Astrocyte (in vitro differentiated cells and primary cell): Measurements from ENCODE around the gene ARMH3. TPM values are rescaled to one million over a fixed set of nuclear protein-coding genes. Genes with fewer than 3 reads are reported as not detected.

Experiments
- DNase-seq: peaks from one replicate; pipeline ENCODE4 v3.0.0-alpha.2; 2010; ENCODE audit warnings: low read depth
- FAIRE-seq: peaks from 2 replicates; lab custom pipeline; 2011; peaks lifted over from hg19 to GRCh38; lab: Jason Lieb, UNC
- H2AFZ ChIP-seq: 2 replicates; pipeline ENCODE4 v1.6.0; 2012; ENCODE audit warnings: low read depth, low read length, inconsistent platforms
- H3K27ac ChIP-seq: 2 replicates; pipeline ENCODE4 v1.5.1; 2011; ENCODE audit warnings: low read depth, low read length, inconsistent platforms
- H3K27me3 ChIP-seq: 2 replicates; pipeline ENCODE4 v1.6.0; 2011; ENCODE audit warnings: low read length, inconsistent platforms; ENCODE audit not compliant: insufficient read depth
- H3K36me3 ChIP-seq: 2 replicates; pipeline ENCODE4 v1.5.1; 2011; ENCODE audit warnings: low read length, inconsistent platforms; ENCODE audit not compliant: insufficient read depth
- H3K4me1 ChIP-seq: 2 replicates; pipeline ENCODE4 v1.5.1; 2011; ENCODE audit warnings: low read length, inconsistent platforms; ENCODE audit not compliant: insufficient read depth
- H3K4me2 ChIP-seq: 2 replicates; pipeline ENCODE4 v1.6.0; 2012; ENCODE audit warnings: low read length, inconsistent platforms
- H3K4me3 ChIP-seq: 2 replicates; pipeline ENCODE4 v1.5.1; 2011; ENCODE audit warnings: low read depth, mild to moderate bottlenecking, low read length, inconsistent platforms; ENCODE audit not compliant: insufficient read depth
- H3K79me2 ChIP-seq: 2 replicates; pipeline ENCODE4 v1.6.0; 2012; ENCODE audit warnings: mild to moderate bottlenecking, low read length, inconsistent platforms; ENCODE audit not compliant: insufficient read depth
- H3K9ac ChIP-seq: 2 replicates; pipeline ENCODE4 v1.6.0; 2012; ENCODE audit warnings: mild to moderate bottlenecking, low read length, inconsistent platforms
- H3K9me3 ChIP-seq: 2 replicates; pipeline ENCODE4 v1.5.1; 2012; ENCODE audit warnings: low read depth, mild to moderate bottlenecking, low read length, inconsistent platforms; ENCODE audit not compliant: insufficient read depth
- H4K20me1 ChIP-seq: 2 replicates; pipeline ENCODE4 v1.6.0; 2012; ENCODE audit warnings: low read length, inconsistent platforms; ENCODE audit not compliant: insufficient read depth
- H3K27ac Mint-ChIP-seq: one replicate; pipeline ENCODE4 v1.8.0; 2021; ENCODE audit warnings: mild to moderate bottlenecking, mixed read lengths; ENCODE audit not compliant: unreplicated experiment
- H3K27me3 Mint-ChIP-seq: one replicate; pipeline ENCODE4 v1.8.0; 2021; ENCODE audit warnings: low read depth, mixed read lengths; ENCODE audit not compliant: unreplicated experiment
- H3K36me3 Mint-ChIP-seq: one replicate; pipeline ENCODE4 v1.8.0; 2021; ENCODE audit warnings: low read depth, mixed read lengths; ENCODE audit not compliant: unreplicated experiment
- H3K4me1 Mint-ChIP-seq: one replicate; pipeline ENCODE4 v1.8.0; 2021; ENCODE audit warnings: low read depth, mixed read lengths; ENCODE audit not compliant: unreplicated experiment
- H3K4me3 Mint-ChIP-seq: one replicate; pipeline ENCODE4 v1.8.0; 2021; ENCODE audit warnings: mild to moderate bottlenecking, moderate library complexity, mixed read lengths; ENCODE audit not compliant: unreplicated experiment
- H3K9me3 Mint-ChIP-seq: one replicate; pipeline ENCODE4 v1.8.0; 2021; ENCODE audit warnings: mild to moderate bottlenecking, mixed read lengths; ENCODE audit not compliant: unreplicated experiment
- EZH2 ChIP-seq: IDR thresholded peaks from 2 replicates; pipeline ENCODE4 v1.6.1; 2012; ENCODE audit warnings: mild to moderate bottlenecking, low read length, inconsistent platforms; ENCODE audit not compliant: insufficient read depth
- total RNA-seq: library from RNA; stranded (reverse); gene quantifications from 2 replicates; pipeline ENCODE4 v1.2.1, GENCODE V29; 2021
- TF ChIP-seq, protein P1 (sequence below): IDR thresholded peaks from 2 replicates; pipeline ENCODE4 v1.5.1; 2011; ENCODE audit warnings: low read depth, mild to moderate bottlenecking, inconsistent platforms, low read length, moderate library complexity; ENCODE audit not compliant: insufficient read depth

Gene ARMH3
- total RNA-seq, 1 donor from 2014 or later, result 22.6 TPM

GRCh38 chr10:101850749-101851148 is 205.2 kb downstream of the ARMH3 start:
- Histone ChIP-seq H3K4me1 (no peaks in the 10 kb centered on the region), H3K36me3 (no peaks in the 10 kb centered on the region), H2AFZ (no peak overlapping the region), H3K27me3 (no peaks in the 10 kb centered on the region), H3K4me3 (no peak overlapping the region), H4K20me1 (peaks cover 43% of the 10 kb centered on the region), H3K9me3 (no peaks in the 10 kb centered on the region), H3K27ac (no peak overlapping the region), H3K4me2 (no peak overlapping the region), H3K79me2 (no peaks in the 10 kb centered on the region), H3K9ac (no peak overlapping the region)
- peaks cover 15% of the 10 kb centered on the region for H3K36me3 Mint-ChIP-seq
- peaks cover 7% of the 10 kb centered on the region for H3K4me1 Mint-ChIP-seq
- H3K9me3 Mint-ChIP-seq, result no peaks in the 10 kb centered on the region
- no peak for TF ChIP-seq EZH2
- TF ChIP-seq, protein P1, sequence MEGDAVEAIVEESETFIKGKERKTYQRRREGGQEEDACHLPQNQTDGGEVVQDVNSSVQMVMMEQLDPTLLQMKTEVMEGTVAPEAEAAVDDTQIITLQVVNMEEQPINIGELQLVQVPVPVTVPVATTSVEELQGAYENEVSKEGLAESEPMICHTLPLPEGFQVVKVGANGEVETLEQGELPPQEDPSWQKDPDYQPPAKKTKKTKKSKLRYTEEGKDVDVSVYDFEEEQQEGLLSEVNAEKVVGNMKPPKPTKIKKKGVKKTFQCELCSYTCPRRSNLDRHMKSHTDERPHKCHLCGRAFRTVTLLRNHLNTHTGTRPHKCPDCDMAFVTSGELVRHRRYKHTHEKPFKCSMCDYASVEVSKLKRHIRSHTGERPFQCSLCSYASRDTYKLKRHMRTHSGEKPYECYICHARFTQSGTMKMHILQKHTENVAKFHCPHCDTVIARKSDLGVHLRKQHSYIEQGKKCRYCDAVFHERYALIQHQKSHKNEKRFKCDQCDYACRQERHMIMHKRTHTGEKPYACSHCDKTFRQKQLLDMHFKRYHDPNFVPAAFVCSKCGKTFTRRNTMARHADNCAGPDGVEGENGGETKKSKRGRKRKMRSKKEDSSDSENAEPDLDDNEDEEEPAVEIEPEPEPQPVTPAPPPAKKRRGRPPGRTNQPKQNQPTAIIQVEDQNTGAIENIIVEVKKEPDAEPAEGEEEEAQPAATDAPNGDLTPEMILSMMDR, result no peak
- no peak for DNase-seq
- H3K27ac Mint-ChIP-seq, result no peak overlapping the region
- FAIRE-seq, result no peak
- no peak overlapping the region for H3K4me3 Mint-ChIP-seq
- H3K27me3 Mint-ChIP-seq, result no peaks in the 10 kb centered on the region

GRCh38 chr10:101848894-101849351 is 207.1 kb downstream of the ARMH3 start:
- peaks cover 57% of the 10 kb centered on the region for H4K20me1 ChIP-seq

DNA sequence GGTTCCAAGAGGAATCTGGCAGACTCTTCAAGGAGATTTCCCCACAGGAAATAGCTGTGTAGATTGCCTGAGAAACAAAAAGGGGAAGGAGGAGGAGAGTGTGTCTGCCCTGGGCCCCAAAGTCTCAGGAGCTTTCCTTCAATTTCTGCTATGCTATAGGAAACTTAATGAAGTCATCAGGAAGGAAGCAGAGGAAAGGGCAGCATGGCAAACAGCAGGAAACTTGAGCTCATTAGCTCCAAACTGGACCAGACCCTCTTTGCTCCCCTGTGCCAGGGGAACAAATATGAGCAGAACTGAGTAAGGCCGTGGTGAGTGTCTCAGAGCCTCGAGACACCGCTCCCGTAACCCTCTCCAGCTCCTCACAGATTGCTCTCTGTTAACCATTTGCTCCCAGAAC is 207.6 kb downstream of the ARMH3 start:
- no peak overlapping the region for H3K27ac ChIP-seq
- no peaks in the 10 kb centered on the region for H3K79me2 ChIP-seq
- no peak for TF ChIP-seq EZH2
- TF ChIP-seq, protein P1, result no peak
- H3K9ac ChIP-seq, result no peak overlapping the region
- H3K9me3 Mint-ChIP-seq, result no peaks in the 10 kb centered on the region
- no peaks in the 10 kb centered on the region for H3K9me3 ChIP-seq
- no peak for DNase-seq
- H3K4me2 ChIP-seq, result no peak overlapping the region
- H3K4me3 Mint-ChIP-seq, result no peak overlapping the region
- H3K27me3 ChIP-seq, result peaks cover 5% of the 10 kb centered on the region
- peaks cover 20% of the 10 kb centered on the region for H3K36me3 Mint-ChIP-seq
- FAIRE-seq, result no peak
- H3K4me1 ChIP-seq, result no peaks in the 10 kb centered on the region
- peaks cover 5% of the 10 kb centered on the region for H3K27me3 Mint-ChIP-seq
- H3K27ac Mint-ChIP-seq, result no peak overlapping the region
- H4K20me1 ChIP-seq, result peaks cover 55% of the 10 kb centered on the region
- H3K36me3 ChIP-seq, result no peaks in the 10 kb centered on the region
- no peak overlapping the region for H2AFZ ChIP-seq
- H3K4me3 ChIP-seq, result no peak overlapping the region
- peaks cover 10% of the 10 kb centered on the region for H3K4me1 Mint-ChIP-seq

More at GRCh38 chr10:101848894-101849351, 207.1 kb downstream of the ARMH3 start:
- Histone ChIP-seq H3K27me3 (peaks cover 5% of the 10 kb centered on the region), H3K36me3 (no peaks in the 10 kb centered on the region), H3K4me3 (no peak overlapping the region), H3K79me2 (no peaks in the 10 kb centered on the region), H2AFZ (no peak overlapping the region), H3K4me2 (no peak overlapping the region), H3K27ac (no peak overlapping the region), H3K4me1 (no peaks in the 10 kb centered on the region), H3K9me3 (no peaks in the 10 kb centered on the region), H3K9ac (no peak overlapping the region)
- TF ChIP-seq EZH2, result no peak
- Mint-ChIP-seq H3K36me3 (peaks cover 20% of the 10 kb centered on the region), H3K4me1 (peaks cover 10% of the 10 kb centered on the region), H3K9me3 (no peaks in the 10 kb centered on the region), H3K27me3 (peaks cover 5% of the 10 kb centered on the region), H3K27ac (no peak overlapping the region), H3K4me3 (peak overlapping the region; percentile 30)
- FAIRE-seq (no peak), DNase-seq (peak; percentile 20)
